Endothelial cell of umbilical vein (primary cell): Measurements from ENCODE around the gene AGPAT1. TPM values are rescaled to one million over a fixed set of nuclear protein-coding genes. Genes with fewer than 3 reads are reported as not detected.

Experiments used
- BruUV-seq: library from RNA; stranded (reverse); fragments of 400-500 nt; replicated peaks from 2 replicates; lab custom pipeline; 2021; lab: Mats Ljungman, UMichigan
- CTCF ChIA-PET: fragments of 300-600, 350-600 bp; sonication (Branson Sonifier 250); formaldehyde crosslinking; loops from one replicate; lab custom pipeline; 2021; ENCODE audit warnings: antibody characterized with exemption, inconsistent platforms; lab: Charles Lee
- POLR2A ChIA-PET: fragments of 300-600, 350-600 bp; sonication (Branson Sonifier 250); formaldehyde crosslinking; loops from one replicate; lab custom pipeline; 2021; ENCODE audit warnings: antibody characterized with exemption, inconsistent platforms; lab: Charles Lee
- DNase-seq: peaks from one replicate; pipeline ENCODE4 v3.0.0-alpha.2; 2011; ENCODE audit warnings: low read depth, low spot score
- FAIRE-seq: peaks from 2 replicates; lab custom pipeline; 2011; peaks lifted over from hg19 to GRCh38; lab: Jason Lieb, UNC
- H2AFZ ChIP-seq: 2 replicates; pipeline ENCODE4 v1.6.0; 2012; ENCODE audit warnings: low read depth, low read length, control low read depth, inconsistent platforms
- H3K27ac ChIP-seq: 2 replicates; pipeline ENCODE4 v1.5.1; 2011; ENCODE audit warnings: low read depth, mild to moderate bottlenecking, control low read depth, low read length, moderate library complexity; ENCODE audit not compliant: insufficient read depth
- H3K27me3 ChIP-seq, 2 experiments: 2 replicates each; pipeline versions ENCODE4 v1.6.0 to v1.6.1; 2011; ENCODE audit warnings: low read length in 2 of 2, mixed read lengths in 1 of 2; ENCODE audit not compliant: control insufficient read depth in 2 of 2, insufficient read depth in 2 of 2
- H3K36me3 ChIP-seq, 2 experiments: 2 replicates in 1 of 2; 3 replicates in 1 of 2; pipeline ENCODE4 v1.5.1; 2011; ENCODE audit warnings: low read length in 2 of 2, mild to moderate bottlenecking in 1 of 2, moderate library complexity in 1 of 2; ENCODE audit not compliant: control insufficient read depth in 2 of 2, insufficient read depth in 2 of 2; ENCODE audit errors: extremely low read depth in 1 of 2
- H3K4me1 ChIP-seq: 3 replicates; pipeline ENCODE4 v1.5.1; 2011; ENCODE audit warnings: mild to moderate bottlenecking, low read length; ENCODE audit not compliant: control insufficient read depth, insufficient read depth; ENCODE audit errors: extremely low read depth
- H3K4me2 ChIP-seq: 2 replicates; pipeline ENCODE4 v1.6.1; 2011; ENCODE audit warnings: low read length, control low read depth, mixed read lengths; ENCODE audit not compliant: insufficient read depth
- H3K4me3 ChIP-seq, 3 experiments: fragments of 200-600 bp in 1 of 3; sonication (generic), shearing (Covaris generic) in 1 of 3; replicated peaks in 1 of 3; 2 replicates each; pipeline ENCODE4 v1.5.1; 2011 to 2016; ENCODE audit warnings: control low read depth in 3 of 3, low read length in 3 of 3, mild to moderate bottlenecking in 2 of 3, inconsistent platforms in 1 of 3, low read depth in 1 of 3, moderate library complexity in 1 of 3; ENCODE audit not compliant: insufficient read depth in 1 of 3
- H3K79me2 ChIP-seq: 2 replicates; pipeline ENCODE4 v1.6.0; 2012; ENCODE audit warnings: low read length, inconsistent platforms; ENCODE audit not compliant: control insufficient read depth, insufficient read depth
- H3K9ac ChIP-seq: replicated peaks from 2 replicates; pipeline ENCODE3; 2011; ENCODE audit warnings: low read length, control low read depth; ENCODE audit not compliant: insufficient read depth; ENCODE audit errors: extremely low read depth
- H3K9me1 ChIP-seq: replicated peaks from 3 replicates; pipeline ENCODE4 v1.6.0; 2011; ENCODE audit warnings: mild to moderate bottlenecking, low read length; ENCODE audit not compliant: control insufficient read depth, insufficient read depth; ENCODE audit errors: extremely low read depth
- H3K9me3 ChIP-seq: replicated peaks from 2 replicates; pipeline ENCODE4 v1.5.1; 2012; ENCODE audit warnings: low read length, inconsistent platforms; ENCODE audit not compliant: control insufficient read depth, insufficient read depth
- H4K20me1 ChIP-seq: replicated peaks from 2 replicates; pipeline ENCODE3; 2011; ENCODE audit warnings: mild to moderate bottlenecking, low read length; ENCODE audit not compliant: control insufficient read depth, insufficient read depth; ENCODE audit errors: extremely low read depth
- CTCF ChIP-seq, 2 donors: IDR thresholded peaks; 1 replicate in 1 of 2; 2 replicates in 1 of 2; pipeline ENCODE4 v1.5.1; 2011; ENCODE audit warnings: low read length in 2 of 2, mild to moderate bottlenecking in 2 of 2, moderate library complexity in 2 of 2, control low read depth in 1 of 2, inconsistent platforms in 1 of 2, low read depth in 1 of 2; ENCODE audit not compliant: insufficient read depth in 1 of 2; ENCODE audit errors: extremely low read depth in 1 of 2
- EZH2 ChIP-seq: IDR thresholded peaks from 2 replicates; pipeline ENCODE4 v1.6.1; 2012; ENCODE audit warnings: borderline replicate concordance, low read depth, mild to moderate bottlenecking, moderate library complexity, low read length, inconsistent platforms; ENCODE audit not compliant: severe bottlenecking
- FOS ChIP-seq: IDR thresholded peaks from 2 replicates; pipeline ENCODE4 v1.6.1; 2011; ENCODE audit warnings: mild to moderate bottlenecking, low read length, moderate library complexity, borderline replicate concordance; ENCODE audit not compliant: insufficient read depth
- GATA2 ChIP-seq: IDR thresholded peaks from 2 replicates; pipeline ENCODE4 v1.7.0; 2011; ENCODE audit warnings: low read depth, mild to moderate bottlenecking, moderate library complexity, mixed read lengths, low read length; ENCODE audit not compliant: insufficient read length, insufficient read depth
- JUN ChIP-seq: IDR thresholded peaks from 2 replicates; pipeline ENCODE4 v1.6.1; 2011; ENCODE audit warnings: borderline replicate concordance, low read depth; ENCODE audit not compliant: insufficient read length, insufficient read depth
- MYC ChIP-seq: IDR thresholded peaks from one replicate; pipeline ENCODE4 v1.6.1; 2011; ENCODE audit warnings: mild to moderate bottlenecking, low read depth, low read length
- POLR2A ChIP-seq: IDR thresholded peaks from 2 replicates; pipeline ENCODE4 v1.6.1; 2012; ENCODE audit warnings: low read depth, mild to moderate bottlenecking, control low read depth, low read length
- POLR2AphosphoS5 ChIP-seq: IDR thresholded peaks from 2 replicates; pipeline ENCODE4 v1.6.1; 2012; ENCODE audit warnings: low read depth, mild to moderate bottlenecking, control low read depth, low read length, moderate library complexity; ENCODE audit not compliant: insufficient read depth
- dilution Hi-C: fragments of 300-500 bp; cut with MboI; formaldehyde crosslinking; loops from one replicate; pipeline ENCODE4 v1.15.0; 2019; ENCODE audit warnings: low sequenced_read_pairs; ENCODE audit not compliant: extremely low pct_ligation_motif_present
- intact Hi-C: fragments of 100-400 bp; cut with micrococcal nuclease; formaldehyde crosslinking; loops from one replicate; pipeline ENCODE4 v1.10.0; 2022
- polyA plus RNA-seq, 4 experiments: library from polyadenylated mRNA; depleted of rRNA in 3 of 4; stranded (reverse) in 3 of 4; unstranded in 1 of 4; fragments of >200 nt; gene quantifications; 2 replicates each; pipeline versions ENCODE4 v1.2.1 to v1.2.3, GENCODE V29; 2011 to 2012; ENCODE audit warnings: missing spikeins in 1 of 4
- total RNA-seq: library from RNA; stranded (reverse); gene quantifications from 2 replicates; pipeline ENCODE4 v1.2.3, GENCODE V29; 2021
- TF ChIP-seq, protein P1 (sequence below): IDR thresholded peaks from 2 replicates; pipeline ENCODE4 v1.6.1; 2011; ENCODE audit not compliant: insufficient read depth, insufficient read length

Gene AGPAT1
- total and polyA plus RNA-seq, 2 donors (not counting 3 experiments of a cell fraction or from before 2014, with no cell fraction given) = 38.4 to 132 TPM

- H4K20me1 ChIP-seq = no peaks in the 10 kb centered on the region
- TF ChIP-seq JUN (no peak), CTCF (IDR thresholded peaks at IDR 0.05; ENCODE audit: extremely low read depth in 1 of 2, insufficient read depth in 1 of 2, low read depth in 1 of 2, low read length in 2 of 2) (peak; percentile 21 to 57), MYC (peak; percentile 77), FOS (no peak), EZH2 (no peak), GATA2 (no peak), POLR2A (no peak), POLR2AphosphoS5 (no peak)
- TF ChIP-seq, protein P1, sequence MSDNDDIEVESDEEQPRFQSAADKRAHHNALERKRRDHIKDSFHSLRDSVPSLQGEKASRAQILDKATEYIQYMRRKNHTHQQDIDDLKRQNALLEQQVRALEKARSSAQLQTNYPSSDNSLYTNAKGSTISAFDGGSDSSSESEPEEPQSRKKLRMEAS = no peak
- H3K4me2 ChIP-seq = no peak overlapping the region
- H3K36me3 ChIP-seq = peaks cover 0 to 4% of the 10 kb centered on the region in 2 experiments
- peaks cover 36% of the 10 kb centered on the region for H3K4me1 ChIP-seq
- H3K27me3 ChIP-seq = no peaks in the 10 kb centered on the region
- dilution Hi-C loops (no loop called here), intact Hi-C loops (loop anchor here (1.0 to 10.0 kb wide), 8 partner anchors 17 to 774 kb away; partner anchors contain the start of genes C6orf47, CSNK2B, FKBPL and GPANK1)
- no peak overlapping the region for H2AFZ ChIP-seq
- H3K79me2 ChIP-seq = peaks cover 4% of the 10 kb centered on the region
- CTCF ChIA-PET = interaction anchor here (0.8 to 1.6 kb wide), 22 partner anchors 9 to 643 kb away, joined by 3 to 24 read pairs (median 3); partner anchors contain the start of genes AGPAT1, ATF6B, FKBPL and NOTCH4
- POLR2A ChIA-PET = interaction anchor here (0.7 to 1.6 kb wide), 7 partner anchors 9 to 68 kb away, joined by 3 to 9 read pairs (median 4); partner anchors contain the start of genes ATF6B and FKBPL
- FAIRE-seq = peak; percentile 99
- H3K9ac ChIP-seq = peak overlapping the region; percentile 99
- no peaks in the 10 kb centered on the region for H3K9me3 ChIP-seq
- peak overlapping the region; percentile 99 for H3K27ac ChIP-seq
- H3K9me1 ChIP-seq = no peaks in the 10 kb centered on the region
- BruUV-seq = no TSS peak
- peak; percentile 100 for DNase-seq
- no peak overlapping the region for H3K4me3 ChIP-seq
Measured at GRCh38 chr6:32195652-32195901, 19.7 kb upstream of the AGPAT1 start.
